ENCODE data around the gene ZNF273.

DNA sequence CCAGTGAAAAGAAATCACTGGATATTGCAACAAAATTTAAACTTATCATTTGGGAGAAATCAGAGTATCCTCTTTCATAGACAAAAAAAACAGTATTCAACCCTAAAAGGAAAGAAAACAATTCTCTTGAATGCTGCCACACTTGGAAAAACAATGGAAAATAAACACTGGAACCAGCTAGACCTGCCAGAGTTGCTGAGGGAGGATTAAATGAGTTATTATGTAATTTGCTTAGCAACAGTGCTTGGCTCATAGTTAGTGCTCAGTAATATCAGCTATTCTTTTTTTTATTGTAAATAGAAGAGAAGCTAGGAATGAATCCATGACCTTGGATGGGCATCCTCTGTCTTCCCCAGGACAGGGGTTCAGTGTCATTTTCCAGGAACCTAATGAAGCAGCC is 11.0 kb upstream of the ZNF273 start:
- TF ChIP-seq POLR2A (IDR thresholded peaks at IDR 0.05; ENCODE audit: low read depth) (no peak), POLR2AphosphoS5 (IDR thresholded peaks at IDR 0.05) (no peak)
- TF ChIP-seq, protein P1, sequence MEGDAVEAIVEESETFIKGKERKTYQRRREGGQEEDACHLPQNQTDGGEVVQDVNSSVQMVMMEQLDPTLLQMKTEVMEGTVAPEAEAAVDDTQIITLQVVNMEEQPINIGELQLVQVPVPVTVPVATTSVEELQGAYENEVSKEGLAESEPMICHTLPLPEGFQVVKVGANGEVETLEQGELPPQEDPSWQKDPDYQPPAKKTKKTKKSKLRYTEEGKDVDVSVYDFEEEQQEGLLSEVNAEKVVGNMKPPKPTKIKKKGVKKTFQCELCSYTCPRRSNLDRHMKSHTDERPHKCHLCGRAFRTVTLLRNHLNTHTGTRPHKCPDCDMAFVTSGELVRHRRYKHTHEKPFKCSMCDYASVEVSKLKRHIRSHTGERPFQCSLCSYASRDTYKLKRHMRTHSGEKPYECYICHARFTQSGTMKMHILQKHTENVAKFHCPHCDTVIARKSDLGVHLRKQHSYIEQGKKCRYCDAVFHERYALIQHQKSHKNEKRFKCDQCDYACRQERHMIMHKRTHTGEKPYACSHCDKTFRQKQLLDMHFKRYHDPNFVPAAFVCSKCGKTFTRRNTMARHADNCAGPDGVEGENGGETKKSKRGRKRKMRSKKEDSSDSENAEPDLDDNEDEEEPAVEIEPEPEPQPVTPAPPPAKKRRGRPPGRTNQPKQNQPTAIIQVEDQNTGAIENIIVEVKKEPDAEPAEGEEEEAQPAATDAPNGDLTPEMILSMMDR (IDR thresholded peaks at IDR 0.05) = no peak
